Measurements from ENCODE around the gene PPIAL4G.
"Not testable (repeated sequence)": the region's sequence is repeated elsewhere in the genome, so short reads cannot be mapped to it uniquely, and the experiment has no call there.

Gene PPIAL4G

GRCh38 chr1:148452845-148453244 is 30.3 kb downstream of the PPIAL4G start:
- ATAC-seq, H3K4me1 Mint-ChIP-seq, DNase-seq, H3K9me3 Mint-ChIP-seq, H3K27me3 Mint-ChIP-seq: not testable (repeated sequence)
- Mint-ChIP-seq H3K27ac (peak overlapping the region in 1 of 2 donors; percentile 57), H3K4me3 (peak overlapping the region in 1 of 2 donors; percentile 35)

DNA sequence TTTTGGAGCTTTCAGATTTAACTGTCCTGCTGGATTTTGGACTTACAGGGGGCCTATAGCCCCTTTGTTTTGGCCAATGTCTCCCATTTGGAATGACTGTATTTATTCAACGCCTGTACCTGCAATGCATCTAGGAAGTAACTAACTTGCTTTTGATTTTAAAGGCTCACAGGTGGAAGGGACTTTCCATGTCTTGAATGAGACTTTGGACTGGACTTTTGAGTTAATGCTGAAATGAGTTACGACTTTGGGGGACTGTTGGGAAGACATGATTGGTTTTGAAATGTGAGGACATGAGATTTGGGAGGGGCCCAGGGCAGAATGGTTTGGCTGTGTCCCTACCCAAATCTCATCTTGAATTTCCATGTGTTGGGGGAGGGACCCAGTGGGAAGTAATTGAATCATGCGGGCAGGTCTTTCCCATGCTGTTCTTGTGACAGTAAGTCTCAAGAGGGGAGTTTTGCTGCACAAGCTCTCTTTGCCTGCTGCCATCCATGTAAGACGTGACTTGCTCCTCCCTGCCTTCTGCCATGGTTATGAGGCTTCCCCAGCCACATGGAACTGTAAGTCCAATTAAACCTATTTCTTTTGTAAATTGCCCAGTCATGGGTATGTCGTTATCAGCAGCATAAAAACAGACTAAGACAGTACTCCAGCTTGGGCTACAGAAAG is 43.3 kb downstream of the PPIAL4G start:
- H3K27me3 Mint-ChIP-seq, DNase-seq, H3K4me3 Mint-ChIP-seq, H3K27ac Mint-ChIP-seq, ATAC-seq, H3K9me3 Mint-ChIP-seq: not testable (repeated sequence)
- H3K4me1 Mint-ChIP-seq, result peaks cover 29% of the 10 kb centered on the region

GRCh38 chr1:148435406-148435805 is 47.7 kb downstream of the PPIAL4G start:
- H3K4me1 Mint-ChIP-seq, result peaks cover 61% of the 10 kb centered on the region
- H3K27me3 Mint-ChIP-seq, result no peaks in the 10 kb centered on the region
- ATAC-seq (no peak), DNase-seq (no peak)
- H3K4me3 Mint-ChIP-seq, result no peak overlapping the region
- no peak overlapping the region for H3K27ac Mint-ChIP-seq
- H3K9me3 Mint-ChIP-seq, result no peaks in the 10 kb centered on the region

GRCh38 chr1:148434832-148435231 is 48.3 kb downstream of the PPIAL4G start:
- Mint-ChIP-seq H3K27me3 (no peaks in the 10 kb centered on the region), H3K4me3 (no peak overlapping the region), H3K4me1 (peaks cover 62% of the 10 kb centered on the region), H3K27ac (no peak overlapping the region), H3K9me3 (no peaks in the 10 kb centered on the region)
- ATAC-seq (no peak), DNase-seq (no peak)

GRCh38 chr1:148432916-148433317 is 50.2 kb downstream of the PPIAL4G start:
- H3K9me3 Mint-ChIP-seq, DNase-seq, H3K4me3 Mint-ChIP-seq, H3K27me3 Mint-ChIP-seq, ATAC-seq, H3K27ac Mint-ChIP-seq: not testable (repeated sequence)
- peaks cover 61% of the 10 kb centered on the region for H3K4me1 Mint-ChIP-seq

Data from stimulated activated naive CD8-positive, alpha-beta T cell treated with anti-CD3 and anti-CD28 coated beads, Interleukin-15, amount 100 ng/mL, for 72 hours (primary cell).